Loucy (cell line): Measurements from ENCODE around the gene PANK1.
A peak's percentile ranks its signal among the peaks of the same experiment; 100 is the strongest.
"Not testable (repeated sequence)": the region's sequence is repeated elsewhere in the genome, so short reads cannot be mapped to it uniquely, and the experiment has no call there.

Experiments
- H2AFZ ChIP-seq: fragments of 200-600 bp; sonication (generic); 2 replicates; pipeline ENCODE4 v1.6.0; 2016; ENCODE audit warnings: antibody characterized with exemption, mild to moderate bottlenecking, low read length, moderate library complexity
- H3F3A ChIP-seq: fragments of 200-600 bp; 2 replicates; pipeline ENCODE4 v1.6.0; 2016; ENCODE audit warnings: antibody characterized with exemption, low read depth, mild to moderate bottlenecking
- H3K27me3 ChIP-seq: fragments of 200-600 bp; sonication (generic); 2 replicates; pipeline ENCODE4 v1.6.1; 2014; ENCODE audit warnings: low read length, mild to moderate bottlenecking; ENCODE audit not compliant: insufficient read depth, poor library complexity, severe bottlenecking
- H3K36me3 ChIP-seq: fragments of 200-600 bp; sonication (generic); 2 replicates; pipeline ENCODE4 v1.6.1; 2016; ENCODE audit warnings: low read length; ENCODE audit not compliant: insufficient read depth
- H3K4me1 ChIP-seq: fragments of 200-600 bp; sonication (generic); 2 replicates; pipeline ENCODE4 v1.5.1; 2014; ENCODE audit warnings: low read length, mild to moderate bottlenecking; ENCODE audit not compliant: insufficient read depth, poor library complexity, severe bottlenecking
- H3K4me2 ChIP-seq: fragments of 200-600 bp; sonication (generic); 2 replicates; pipeline ENCODE4 v1.6.0; 2014; ENCODE audit warnings: antibody characterized with exemption, low read length, low read depth, mild to moderate bottlenecking; ENCODE audit not compliant: poor library complexity, severe bottlenecking
- H3K4me3 ChIP-seq: fragments of 200-600 bp; sonication (generic); 2 replicates; pipeline ENCODE4 v1.5.1; 2014; ENCODE audit warnings: low read length, mild to moderate bottlenecking, mixed read lengths; ENCODE audit not compliant: poor library complexity, severe bottlenecking
- H3K79me2 ChIP-seq: fragments of 200-600 bp; sonication (generic); 2 replicates; pipeline ENCODE4 v1.6.1; 2014; ENCODE audit warnings: low read length; ENCODE audit not compliant: insufficient read depth
- H3K9ac ChIP-seq: fragments of 200-600 bp; sonication (generic); 2 replicates; pipeline ENCODE4 v1.6.0; 2014; ENCODE audit warnings: mild to moderate bottlenecking, low read depth, low read length, moderate library complexity; ENCODE audit not compliant: poor library complexity, severe bottlenecking
- H3K9me2 ChIP-seq: fragments of 200-600 bp; sonication (generic); replicated peaks from 2 replicates; pipeline ENCODE4 v1.6.1; 2016; ENCODE audit warnings: low read depth, low read length, mixed read lengths
- H3K9me3 ChIP-seq: fragments of 200-600 bp; sonication (generic); 2 replicates; pipeline ENCODE4 v1.6.1; 2014; ENCODE audit warnings: mild to moderate bottlenecking, antibody characterized with exemption, low read length, low read depth; ENCODE audit not compliant: insufficient read depth
- H4K20me1 ChIP-seq: fragments of 200-600 bp; sonication (generic); 2 replicates; pipeline ENCODE4 v1.6.0; 2014; ENCODE audit warnings: antibody characterized with exemption, low read length, mild to moderate bottlenecking; ENCODE audit not compliant: insufficient read depth, poor library complexity, severe bottlenecking
- EZH2phosphoT487 ChIP-seq: fragments of 200-600 bp; IDR thresholded peaks from 2 replicates; pipeline ENCODE4 v1.6.1; 2018; ENCODE audit warnings: antibody characterized with exemption, mild to moderate bottlenecking, moderate library complexity, borderline replicate concordance
- TF ChIP-seq, protein P1 (sequence below): fragments of 200-600 bp; sonication (generic); conservative IDR thresholded peaks from 2 replicates; pipeline ENCODE4 v1.5.1; 2014; ENCODE audit warnings: mild to moderate bottlenecking, antibody characterized with exemption, low read length

PANK1 gene

DNA sequence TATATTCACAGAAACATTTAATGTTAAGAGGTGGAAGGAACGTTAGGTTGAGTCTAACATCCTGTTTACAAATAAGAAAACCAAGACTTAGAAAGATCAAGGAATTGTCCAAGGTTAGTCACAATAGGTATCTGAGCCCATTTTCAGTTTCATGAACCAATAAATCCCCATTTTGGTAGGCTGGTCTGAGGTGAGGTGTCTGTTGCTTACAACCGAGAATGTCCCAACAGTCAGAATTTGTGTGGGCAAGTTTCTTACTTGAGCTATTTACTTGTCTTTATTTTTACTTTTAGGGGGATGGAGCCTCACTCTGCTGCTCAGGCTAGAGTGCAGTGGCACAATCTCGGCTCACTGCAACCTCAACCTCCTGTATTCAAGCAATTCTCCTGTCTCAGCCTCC, 23.6 kb downstream of the PANK1 start:
- Histone ChIP-seq H3K4me3 (no peak overlapping the region), H2AFZ (no peak overlapping the region), H3K36me3 (no peaks in the 10 kb centered on the region), H3K79me2 (peaks cover 6% of the 10 kb centered on the region), H3F3A (no peaks in the 10 kb centered on the region), H3K9ac (no peak overlapping the region), H3K4me2 (no peak overlapping the region), H3K9me3 (no peaks in the 10 kb centered on the region), H3K4me1 (peaks cover 6% of the 10 kb centered on the region), H4K20me1 (no peaks in the 10 kb centered on the region), H3K9me2 (no peaks in the 10 kb centered on the region), H3K27me3 (no peaks in the 10 kb centered on the region)
- no peak for TF ChIP-seq EZH2phosphoT487
- TF ChIP-seq, protein P1, sequence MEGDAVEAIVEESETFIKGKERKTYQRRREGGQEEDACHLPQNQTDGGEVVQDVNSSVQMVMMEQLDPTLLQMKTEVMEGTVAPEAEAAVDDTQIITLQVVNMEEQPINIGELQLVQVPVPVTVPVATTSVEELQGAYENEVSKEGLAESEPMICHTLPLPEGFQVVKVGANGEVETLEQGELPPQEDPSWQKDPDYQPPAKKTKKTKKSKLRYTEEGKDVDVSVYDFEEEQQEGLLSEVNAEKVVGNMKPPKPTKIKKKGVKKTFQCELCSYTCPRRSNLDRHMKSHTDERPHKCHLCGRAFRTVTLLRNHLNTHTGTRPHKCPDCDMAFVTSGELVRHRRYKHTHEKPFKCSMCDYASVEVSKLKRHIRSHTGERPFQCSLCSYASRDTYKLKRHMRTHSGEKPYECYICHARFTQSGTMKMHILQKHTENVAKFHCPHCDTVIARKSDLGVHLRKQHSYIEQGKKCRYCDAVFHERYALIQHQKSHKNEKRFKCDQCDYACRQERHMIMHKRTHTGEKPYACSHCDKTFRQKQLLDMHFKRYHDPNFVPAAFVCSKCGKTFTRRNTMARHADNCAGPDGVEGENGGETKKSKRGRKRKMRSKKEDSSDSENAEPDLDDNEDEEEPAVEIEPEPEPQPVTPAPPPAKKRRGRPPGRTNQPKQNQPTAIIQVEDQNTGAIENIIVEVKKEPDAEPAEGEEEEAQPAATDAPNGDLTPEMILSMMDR = no peak

DNA sequence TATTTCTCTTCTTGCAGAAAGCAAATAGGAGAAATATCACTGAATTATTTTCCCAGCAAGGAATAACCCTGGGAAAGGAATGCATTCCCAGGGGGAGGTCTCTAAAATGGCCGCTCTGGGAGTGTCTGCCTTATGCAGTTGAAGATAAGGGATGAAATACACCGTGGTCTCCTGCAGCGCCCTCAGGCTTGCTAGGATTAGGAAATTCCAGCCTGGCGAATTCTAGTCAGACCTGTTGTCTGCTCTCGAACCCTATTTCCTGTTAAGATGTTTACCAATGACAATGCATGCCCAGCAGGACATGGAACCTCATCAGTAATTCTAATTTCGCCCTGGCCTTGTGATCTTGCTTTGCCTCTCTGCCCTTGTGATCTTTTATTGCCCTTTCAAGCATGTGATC, 24.7 kb downstream of the PANK1 start:
- not testable (repeated sequence) for H3K27me3 ChIP-seq, H3K9ac ChIP-seq, H3K4me2 ChIP-seq, H3K79me2 ChIP-seq, H3K9me2 ChIP-seq, H3K9me3 ChIP-seq, H3K4me3 ChIP-seq, H3F3A ChIP-seq, H2AFZ ChIP-seq, H3K36me3 ChIP-seq, H4K20me1 ChIP-seq
- peaks cover 18% of the 10 kb centered on the region for H3K4me1 ChIP-seq

DNA sequence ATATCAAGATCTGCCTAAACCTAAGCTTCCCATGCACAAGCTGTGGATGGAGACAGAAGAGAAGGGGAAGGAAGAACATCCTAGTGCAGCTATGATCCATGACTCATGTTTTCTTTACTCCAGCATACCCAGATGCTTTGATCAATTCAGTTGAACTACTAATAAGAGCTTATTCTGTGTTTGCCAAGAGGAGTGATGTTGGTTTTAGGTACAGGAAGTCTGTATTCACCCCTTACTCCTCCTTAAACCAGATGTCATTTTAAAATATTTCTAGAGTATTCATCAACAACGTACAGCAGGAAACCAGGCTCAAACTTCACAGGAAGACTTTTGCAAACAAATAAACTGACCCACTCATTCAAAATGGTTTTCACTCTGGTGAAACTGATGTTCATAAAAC, 29.2 kb downstream of the PANK1 start:
- H3F3A ChIP-seq = no peaks in the 10 kb centered on the region
- no peaks in the 10 kb centered on the region; the same call in 1 of the 2 replicates for H3K79me2 ChIP-seq
- no peaks in the 10 kb centered on the region for H3K27me3 ChIP-seq
- H2AFZ ChIP-seq = no peak overlapping the region
- H3K9me3 ChIP-seq = no peaks in the 10 kb centered on the region
- H3K4me2 ChIP-seq = peak overlapping the region; percentile 18
- peaks cover 11% of the 10 kb centered on the region; the same call in 1 of the 2 replicates for H3K36me3 ChIP-seq
- H4K20me1 ChIP-seq = no peaks in the 10 kb centered on the region
- H3K4me3 ChIP-seq = peak overlapping the region; percentile 23
- no peaks in the 10 kb centered on the region for H3K9me2 ChIP-seq
- TF ChIP-seq, protein P1 = no peak
- no peak for TF ChIP-seq EZH2phosphoT487
- H3K4me1 ChIP-seq = peaks cover 21% of the 10 kb centered on the region
- no peak overlapping the region for H3K9ac ChIP-seq

DNA sequence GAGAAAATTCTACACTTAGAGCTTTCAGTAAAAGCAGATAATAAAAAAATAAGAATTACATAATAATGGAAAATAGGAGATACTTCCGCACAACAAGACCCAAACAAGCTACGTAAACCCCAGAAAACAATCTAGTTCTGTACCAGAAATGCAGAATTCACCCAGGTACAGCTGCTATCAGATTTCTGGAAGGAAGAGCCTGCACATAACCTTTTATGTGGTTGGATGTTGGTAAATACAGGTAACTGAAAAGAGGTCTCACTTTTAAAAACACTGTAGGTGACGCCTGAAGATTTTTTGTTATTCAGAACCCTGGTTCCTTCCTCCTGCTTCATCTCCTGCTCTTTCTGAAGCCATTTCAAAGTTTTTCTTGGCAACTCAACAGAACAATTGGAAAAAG, 29.9 kb downstream of the PANK1 start:
- Histone ChIP-seq H3K36me3 (peaks cover 18% of the 10 kb centered on the region; the same call in 1 of the 2 replicates), H2AFZ (no peak overlapping the region), H3K4me1 (peaks cover 21% of the 10 kb centered on the region), H4K20me1 (no peaks in the 10 kb centered on the region), H3K79me2 (no peaks in the 10 kb centered on the region; the same call in 1 of the 2 replicates), H3K4me2 (peak overlapping the region; percentile 18), H3K9ac (no peak overlapping the region), H3K4me3 (no peak overlapping the region), H3K9me3 (no peaks in the 10 kb centered on the region), H3K9me2 (no peaks in the 10 kb centered on the region), H3F3A (no peaks in the 10 kb centered on the region), H3K27me3 (no peaks in the 10 kb centered on the region)
- TF ChIP-seq, protein P1 = no peak
- TF ChIP-seq EZH2phosphoT487 = no peak
